Small intestine (tissue), 7 donors: Measurements from ENCODE around the gene TAS2R7. TPM values are rescaled to one million over a fixed set of nuclear protein-coding genes. Genes with fewer than 3 reads are reported as not detected.
"Not testable (repeated sequence)": the region's sequence is repeated elsewhere in the genome, so short reads cannot be mapped to it uniquely, and the experiment has no call there.

Source experiments
- DNase-seq, 2 donors: peaks; one replicate each; pipeline versions ENCODE4 v3.0.0 to v3.0.0-alpha.2; 2013
- FAIRE-seq: peaks from 2 replicates; lab custom pipeline; 2012; peaks lifted over from hg19 to GRCh38; lab: Jason Lieb, UNC
- H3K27ac ChIP-seq, 3 donors: one replicate each; pipeline ENCODE4 v1.5.1; 2013; ENCODE audit warnings: low read length in 2 of 3, mild to moderate bottlenecking in 2 of 3, control low read depth in 1 of 3, inconsistent platforms in 1 of 3, low read depth in 1 of 3, moderate library complexity in 1 of 3
- H3K27me3 ChIP-seq, 3 donors: one replicate each; pipeline ENCODE4 v1.6.1; 2013; ENCODE audit warnings: low read length in 3 of 3, inconsistent platforms in 1 of 3; ENCODE audit not compliant: control insufficient read depth in 3 of 3, insufficient read depth in 3 of 3
- H3K36me3 ChIP-seq, 3 donors: one replicate each; pipeline ENCODE4 v1.6.1; 2013; ENCODE audit warnings: low read length in 3 of 3, inconsistent platforms in 1 of 3, low read depth in 1 of 3, mild to moderate bottlenecking in 1 of 3, moderate library complexity in 1 of 3; ENCODE audit not compliant: control insufficient read depth in 3 of 3, insufficient read depth in 2 of 3
- H3K4me1 ChIP-seq, 3 donors: one replicate each; pipeline ENCODE4 v1.6.1; 2013; ENCODE audit warnings: low read length in 2 of 3, inconsistent platforms in 1 of 3, low read depth in 1 of 3, mild to moderate bottlenecking in 1 of 3, moderate library complexity in 1 of 3; ENCODE audit not compliant: control insufficient read depth in 3 of 3, insufficient read depth in 2 of 3
- H3K4me3 ChIP-seq, 3 donors: one replicate each; pipeline ENCODE4 v1.5.1; 2013; ENCODE audit warnings: low read length in 3 of 3, control low read depth in 1 of 3, inconsistent platforms in 1 of 3, low read depth in 1 of 3, mild to moderate bottlenecking in 1 of 3, moderate library complexity in 1 of 3
- H3K9me3 ChIP-seq, 2 donors: one replicate each; pipeline ENCODE4 v1.6.1; 2013; ENCODE audit warnings: low read depth in 1 of 2, low read length in 1 of 2; ENCODE audit not compliant: control insufficient read depth in 2 of 2, insufficient read depth in 1 of 2
- WGBS, 3 donors: extraction: QIAGEN DNeasy Blood & Tissue Kit; methylation state at CpG; one replicate each; pipeline ENCODE4 v1.1.7; 2013; 5-methylcytosine and 5-hydroxymethylcytosine counted together
- polyA plus RNA-seq, 4 donors: library from polyadenylated mRNA; stranded (reverse) in 3 of 4; unstranded in 1 of 4; fragments of 200-250 nt in 3 of 4; fragments of 120-200 nt in 1 of 4; gene quantifications; one replicate each; pipeline versions ENCODE4 v1.2.1 to v1.2.3, GENCODE V29; 2013
- donor health status: healthy with polysubstance abuse.
- donor health status: control.
- donor health status: control.
- donor health status: Bipolar disorder and iron deficiency.
- donor health status: healthy.

Gene TAS2R7
- polyA plus RNA-seq, 4 donors, result not detected

- FAIRE-seq, result no peak
- whole genome bisulfite sequencing, 3 donors, result 84 to 94% (median 91%) methylated on average over 3 of the region's 3 CpGs
- H3K27ac ChIP-seq, result no peak overlapping the region
- H3K4me3 ChIP-seq, result no peak overlapping the region
- no peaks in the 10 kb centered on the region for H3K27me3 ChIP-seq
- H3K36me3 ChIP-seq, result no peaks in the 10 kb centered on the region
- no peak for DNase-seq
- H3K4me1 ChIP-seq, result no peaks in the 10 kb centered on the region
- H3K9me3 ChIP-seq, result no peaks in the 10 kb centered on the region
Measured at GRCh38 chr12:10824957-10825356, 22.5 kb upstream of the TAS2R7 start.

GRCh38 chr12:10811883-10812536 lies 9.6 kb upstream of the TAS2R7 start:
- Histone ChIP-seq H3K4me1 (no peaks in the 10 kb centered on the region), H3K4me3 (no peak overlapping the region), H3K27me3 (no peaks in the 10 kb centered on the region), H3K9me3 (no peaks in the 10 kb centered on the region), H3K36me3 (no peaks in the 10 kb centered on the region), H3K27ac (no peak overlapping the region)
- no peak for DNase-seq
- FAIRE-seq, result no peak
- WGBS, 3 donors, result 69 to 78% (median 75%) methylated on average over 3 of the region's 3 CpGs

GRCh38 chr12:10810068-10810467 lies 7.6 kb upstream of the TAS2R7 start, which contains the start of gene TAS2R9:
Gene TAS2R9 (minus strand): TSS chr12:10810168. CDS start chr12:10810075, 93 bp downstream.
- H3K27ac ChIP-seq, result no peak within 1 kb of the TSS
- no peaks in the 10 kb centered on the region for H3K27me3 ChIP-seq
- FAIRE-seq (no peak), DNase-seq (no peak)
- no peaks in the 10 kb centered on the region for H3K4me1 ChIP-seq
- H3K4me3 ChIP-seq, result no peak within 1 kb of the TSS
- no peaks in the 10 kb centered on the region for H3K9me3 ChIP-seq
- no peaks in the 10 kb centered on the region for H3K36me3 ChIP-seq

- WGBS, 3 donors, result 48 to 69% (median 58%) methylated on average over 1 of the region's 1 CpG
- DNase-seq (no peak), FAIRE-seq (no peak)
- Histone ChIP-seq H3K9me3 (no peaks in the 10 kb centered on the region), H3K27ac (no peak within 1 kb of the TSS), H3K4me3 (no peak within 1 kb of the TSS), H3K27me3 (no peaks in the 10 kb centered on the region), H3K4me1 (no peaks in the 10 kb centered on the region), H3K36me3 (no peaks in the 10 kb centered on the region)
Measured at GRCh38 chr12:10807186-10807585, 4.8 kb upstream of the TAS2R7 start, which contains the start of gene TAS2R8. Gene TAS2R8 (minus strand): TSS chr12:10807286. CDS start chr12:10806980, 306 bp downstream.

GRCh38 chr12:10801741-10802140 lies 686 bp downstream of the TAS2R7 start:
- H3K4me3 ChIP-seq, result no peak overlapping the region
- H3K4me1 ChIP-seq, result no peaks in the 10 kb centered on the region
- 65 to 69% (median 68%) methylated on average over 5 of the region's 5 CpGs for WGBS, 3 donors
- no peaks in the 10 kb centered on the region for H3K9me3 ChIP-seq
- DNase-seq, result no peak
- FAIRE-seq, result no peak
- no peak overlapping the region for H3K27ac ChIP-seq
- peaks cover 0 to 4% (median 2%) of the 10 kb centered on the region in 3 donors for H3K27me3 ChIP-seq
- H3K36me3 ChIP-seq, result no peaks in the 10 kb centered on the region

- DNase-seq, result no peak
- no peaks in the 10 kb centered on the region for H3K36me3 ChIP-seq
- H3K9me3 ChIP-seq, result peaks cover 0 to 2% of the 10 kb centered on the region in 2 donors
- no peaks in the 10 kb centered on the region for H3K27me3 ChIP-seq
- no peak for FAIRE-seq
- H3K4me1 ChIP-seq, result no peaks in the 10 kb centered on the region
- WGBS, 3 donors, result 25 to 49% (median 32%) methylated on average over 2 of the region's 2 CpGs
- no peak overlapping the region for H3K4me3 ChIP-seq
- H3K27ac ChIP-seq, result no peak overlapping the region
Measured at GRCh38 chr12:10794222-10794621, 8.2 kb downstream of the TAS2R7 start.

- not testable (repeated sequence) for H3K4me1 ChIP-seq, H3K4me3 ChIP-seq, DNase-seq, FAIRE-seq, H3K27me3 ChIP-seq, H3K36me3 ChIP-seq, H3K9me3 ChIP-seq, H3K27ac ChIP-seq
- WGBS, 3 donors, result 87 to 94% (median 92%) methylated on average over 4 of the region's 4 CpGs
Measured at GRCh38 chr12:10791769-10792168, 10.7 kb downstream of the TAS2R7 start.

GRCh38 chr12:10783252-10783651 lies 19.2 kb downstream of the TAS2R7 start:
- FAIRE-seq, result no peak
- Histone ChIP-seq H3K9me3 (no peaks in the 10 kb centered on the region), H3K27me3 (no peaks in the 10 kb centered on the region), H3K4me1 (no peaks in the 10 kb centered on the region), H3K36me3 (no peaks in the 10 kb centered on the region), H3K27ac (no peak overlapping the region), H3K4me3 (no peak overlapping the region)
- no peak for DNase-seq
- 68 to 75% (median 71%) methylated on average over 5 of the region's 5 CpGs for WGBS, 3 donors

- no peak overlapping the region for H3K27ac ChIP-seq
- WGBS, 3 donors, result 83 to 91% (median 88%) methylated on average over 2 of the region's 2 CpGs
- H3K9me3 ChIP-seq, result no peaks in the 10 kb centered on the region
- DNase-seq (no peak), FAIRE-seq (no peak)
- no peaks in the 10 kb centered on the region for H3K4me1 ChIP-seq
- H3K4me3 ChIP-seq, result no peak overlapping the region
- no peaks in the 10 kb centered on the region for H3K36me3 ChIP-seq
- no peaks in the 10 kb centered on the region for H3K27me3 ChIP-seq
Measured at GRCh38 chr12:10779103-10779502, 23.3 kb downstream of the TAS2R7 start.
